GM12874 (cell line): ENCODE measurements around the gene SPTB.

Source experiments
- TF ChIP-seq, protein P1 (sequence below): IDR thresholded peaks from 2 replicates; pipeline ENCODE4 v1.5.1; 2011; ENCODE audit warnings: low read depth, mild to moderate bottlenecking, control low read depth, low read length, moderate library complexity; ENCODE audit not compliant: insufficient read depth

The SPTB gene

DNA sequence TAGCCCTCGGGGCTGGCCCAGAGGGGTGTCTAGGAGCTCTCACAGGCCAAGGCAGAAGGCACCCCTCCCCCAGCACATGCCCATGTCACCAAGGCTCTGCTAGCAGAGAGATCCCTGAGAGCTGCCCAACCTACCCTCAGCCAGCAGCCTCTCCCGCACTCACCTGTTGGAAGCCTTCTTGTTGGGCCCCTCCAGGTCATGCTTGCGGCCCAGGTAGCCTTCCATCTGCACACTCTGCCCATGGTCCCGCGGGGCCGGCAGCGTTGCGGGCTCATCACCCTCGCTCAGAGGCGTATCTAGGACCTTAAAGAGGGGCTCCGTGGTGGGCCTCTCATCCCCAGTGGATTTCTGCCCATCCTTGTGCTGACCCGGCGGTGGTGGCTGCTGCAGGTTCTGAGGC, 126.3 kb downstream of the SPTB start:
- TF ChIP-seq, protein P1, sequence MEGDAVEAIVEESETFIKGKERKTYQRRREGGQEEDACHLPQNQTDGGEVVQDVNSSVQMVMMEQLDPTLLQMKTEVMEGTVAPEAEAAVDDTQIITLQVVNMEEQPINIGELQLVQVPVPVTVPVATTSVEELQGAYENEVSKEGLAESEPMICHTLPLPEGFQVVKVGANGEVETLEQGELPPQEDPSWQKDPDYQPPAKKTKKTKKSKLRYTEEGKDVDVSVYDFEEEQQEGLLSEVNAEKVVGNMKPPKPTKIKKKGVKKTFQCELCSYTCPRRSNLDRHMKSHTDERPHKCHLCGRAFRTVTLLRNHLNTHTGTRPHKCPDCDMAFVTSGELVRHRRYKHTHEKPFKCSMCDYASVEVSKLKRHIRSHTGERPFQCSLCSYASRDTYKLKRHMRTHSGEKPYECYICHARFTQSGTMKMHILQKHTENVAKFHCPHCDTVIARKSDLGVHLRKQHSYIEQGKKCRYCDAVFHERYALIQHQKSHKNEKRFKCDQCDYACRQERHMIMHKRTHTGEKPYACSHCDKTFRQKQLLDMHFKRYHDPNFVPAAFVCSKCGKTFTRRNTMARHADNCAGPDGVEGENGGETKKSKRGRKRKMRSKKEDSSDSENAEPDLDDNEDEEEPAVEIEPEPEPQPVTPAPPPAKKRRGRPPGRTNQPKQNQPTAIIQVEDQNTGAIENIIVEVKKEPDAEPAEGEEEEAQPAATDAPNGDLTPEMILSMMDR, result no peak

DNA sequence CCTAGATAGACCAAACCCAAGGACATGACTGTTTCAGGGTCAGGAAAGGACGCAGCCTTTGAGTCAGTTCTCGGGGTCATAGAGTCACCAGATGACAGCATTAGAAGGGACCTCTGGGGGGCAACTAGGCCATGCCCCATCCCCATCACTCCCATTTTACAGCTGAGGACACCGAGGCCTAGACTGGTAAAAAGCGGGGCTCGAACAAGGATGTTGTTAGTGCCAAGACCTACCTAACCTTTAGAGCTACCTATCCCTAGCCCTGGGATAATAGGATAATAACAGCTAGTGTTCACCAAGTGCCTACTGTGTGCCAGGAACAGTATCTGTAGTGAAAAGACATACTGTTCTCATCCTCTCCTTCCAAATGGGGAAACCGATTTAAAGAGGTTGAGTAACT, 126.8 kb downstream of the SPTB start:
- TF ChIP-seq, protein P1, result no peak

DNA sequence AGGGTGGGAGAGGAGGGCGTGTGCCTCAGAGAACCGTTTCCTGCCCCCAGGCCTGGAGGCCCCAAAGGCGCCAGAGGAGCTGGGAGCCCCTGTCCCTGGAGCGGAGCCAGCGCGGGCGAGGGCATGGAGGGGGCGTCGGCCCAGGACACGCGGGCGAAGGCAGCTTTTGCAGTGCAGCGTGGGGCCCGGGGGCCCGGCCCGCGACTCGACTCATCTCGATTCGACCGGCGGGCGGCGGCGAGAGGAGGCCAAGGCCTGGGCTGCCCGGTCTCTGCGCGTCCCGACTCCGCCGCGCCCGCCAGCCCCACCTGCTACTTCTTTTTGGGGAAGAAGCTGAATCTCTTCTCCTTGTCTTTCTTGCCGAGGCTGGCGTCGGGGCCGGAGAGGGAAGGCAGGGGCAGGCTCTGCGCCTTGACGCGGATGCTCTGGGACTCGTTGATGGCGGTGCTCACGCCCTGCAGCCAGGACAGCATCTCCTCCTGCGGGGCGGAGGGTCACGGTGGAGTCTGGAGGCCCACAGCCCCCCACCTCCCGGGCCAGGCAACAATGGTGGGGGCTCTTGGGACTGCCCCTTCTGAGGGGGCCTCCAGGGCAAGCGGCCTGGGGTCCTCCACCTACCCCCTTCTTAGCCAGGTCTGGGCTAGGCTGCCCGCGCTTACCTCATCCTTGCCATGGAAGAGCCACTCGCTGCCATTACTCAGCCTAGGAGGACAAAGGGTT, 130.6 kb downstream of the SPTB start:
- TF ChIP-seq, protein P1, result no peak

DNA sequence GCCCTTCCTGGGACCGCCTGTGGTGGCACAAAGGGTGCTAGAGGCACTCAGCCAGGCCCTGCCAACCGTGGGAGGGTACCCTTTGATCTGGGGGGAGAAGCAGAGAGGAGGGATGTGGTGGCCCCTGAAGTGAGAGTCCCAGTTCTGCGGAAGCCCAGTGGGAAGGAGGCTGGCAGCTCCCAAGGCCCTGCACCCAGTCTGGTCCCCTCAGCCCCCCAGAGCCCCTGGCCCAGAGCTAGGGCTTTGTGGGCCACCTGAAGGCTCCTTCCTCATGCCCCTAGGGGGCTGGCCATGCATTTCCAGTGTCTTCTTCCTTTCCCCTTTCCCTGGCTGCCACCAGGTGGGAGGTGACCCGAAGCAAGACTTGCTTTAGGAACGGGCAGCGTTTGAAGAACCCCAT, 131.2 kb downstream of the SPTB start:
- TF ChIP-seq, protein P1, result no peak

DNA sequence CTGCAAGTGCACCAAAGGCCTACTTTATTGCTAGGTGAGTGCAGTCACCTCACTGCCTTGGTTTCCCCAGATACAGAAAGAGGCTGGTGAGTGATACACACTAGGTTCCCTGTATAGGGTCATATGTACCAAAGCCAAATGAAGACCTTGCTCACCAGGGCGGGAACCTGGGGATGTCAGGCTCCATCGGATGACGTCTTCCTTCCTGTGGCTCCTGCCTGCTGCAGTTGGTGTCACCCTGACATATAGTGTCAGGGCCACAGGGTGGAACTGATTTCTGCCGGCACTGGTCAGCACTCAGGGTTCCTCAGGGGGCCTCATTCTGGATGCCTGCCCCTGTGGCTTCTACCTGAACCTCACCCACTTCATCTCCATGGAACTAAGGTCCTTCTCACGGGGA, 132.4 kb downstream of the SPTB start:
- TF ChIP-seq, protein P1, result no peak

DNA sequence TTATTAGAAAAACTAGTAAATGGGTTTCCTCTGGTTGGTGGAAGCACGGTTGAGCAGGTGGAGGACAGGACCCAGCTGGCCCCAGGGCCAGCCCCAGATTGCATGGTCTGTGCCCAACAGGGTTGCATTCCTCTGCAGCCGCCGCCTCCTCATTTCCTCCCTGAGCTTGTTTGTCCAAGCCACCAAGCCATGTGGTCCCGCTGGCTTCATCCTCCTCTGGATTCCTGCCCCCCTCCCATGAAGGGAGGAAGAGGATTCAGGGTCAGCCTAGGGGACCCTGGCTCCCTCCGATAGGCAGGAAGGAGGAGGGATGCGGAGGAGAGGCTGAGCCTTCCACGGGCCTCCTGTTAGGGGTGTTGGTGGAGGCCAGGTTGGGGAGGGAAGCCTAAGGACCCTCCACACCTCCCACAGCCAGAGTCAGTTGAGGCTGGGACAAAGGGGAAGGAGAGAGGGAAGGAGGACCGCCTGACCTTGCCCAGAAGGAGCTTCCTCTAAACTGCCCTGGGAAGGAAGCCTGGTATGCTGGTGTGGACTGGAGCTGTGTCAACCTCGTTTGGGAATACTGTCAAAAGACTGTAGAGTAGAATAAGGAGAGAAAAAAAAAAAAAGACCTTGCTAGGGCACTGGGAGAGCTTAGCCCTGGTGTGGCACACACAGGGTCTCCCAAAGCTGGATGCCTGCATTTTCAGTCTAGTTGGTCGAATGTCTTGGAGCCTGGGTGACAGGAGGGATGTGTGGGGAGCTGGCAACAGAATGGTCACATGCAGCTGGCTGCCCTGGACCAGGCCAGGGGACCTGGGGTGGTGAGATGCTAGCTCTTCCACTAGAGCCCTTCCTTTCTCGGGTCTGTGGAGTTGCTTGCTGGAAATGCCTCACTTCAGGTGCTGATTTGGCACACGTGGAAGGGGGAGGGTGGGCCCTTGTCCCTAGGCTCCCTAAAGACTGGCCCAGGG, 133.1 kb downstream of the SPTB start:
- TF ChIP-seq, protein P1, result no peak

DNA sequence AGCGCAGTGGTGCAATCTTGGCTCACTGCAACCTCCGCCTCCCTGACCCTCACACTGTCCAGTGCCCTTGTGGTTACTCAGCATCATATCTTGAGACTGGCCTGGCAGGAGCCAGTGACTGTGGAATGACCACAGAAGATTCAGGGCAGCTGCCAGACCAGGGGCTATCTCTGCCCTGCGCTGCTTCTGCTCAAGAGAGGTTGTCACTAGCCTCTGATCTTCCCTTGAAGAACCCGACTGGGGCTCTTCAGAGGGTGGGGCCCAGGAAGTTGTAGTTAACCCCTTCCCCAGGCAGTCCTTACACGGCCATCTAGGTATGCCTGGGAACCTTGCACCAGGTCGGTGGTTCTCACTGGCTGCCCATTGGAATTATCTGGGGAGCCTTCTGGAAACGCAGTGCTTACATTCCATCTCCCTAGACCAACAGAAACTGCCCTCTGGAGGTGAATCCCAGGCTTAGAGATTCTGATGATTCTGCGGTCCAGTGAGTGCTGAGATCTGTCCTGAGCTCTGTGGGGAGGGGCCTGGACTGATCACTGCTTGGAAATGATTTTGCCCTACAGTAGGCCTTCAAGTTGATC, 134.1 kb downstream of the SPTB start:
- TF ChIP-seq, protein P1, result no peak
